NK-92 (cell line): ENCODE data around the gene KIF14.
"Not testable (repeated sequence)": the region's sequence is repeated elsewhere in the genome, so short reads cannot be mapped to it uniquely, and the experiment has no call there.

ENCODE experiments used
- DNase-seq: peaks from one replicate; lab custom pipeline; 2025; ENCODE audit not compliant: unreplicated experiment; lab: John Stamatoyannopoulos, UW

KIF14 gene

DNA sequence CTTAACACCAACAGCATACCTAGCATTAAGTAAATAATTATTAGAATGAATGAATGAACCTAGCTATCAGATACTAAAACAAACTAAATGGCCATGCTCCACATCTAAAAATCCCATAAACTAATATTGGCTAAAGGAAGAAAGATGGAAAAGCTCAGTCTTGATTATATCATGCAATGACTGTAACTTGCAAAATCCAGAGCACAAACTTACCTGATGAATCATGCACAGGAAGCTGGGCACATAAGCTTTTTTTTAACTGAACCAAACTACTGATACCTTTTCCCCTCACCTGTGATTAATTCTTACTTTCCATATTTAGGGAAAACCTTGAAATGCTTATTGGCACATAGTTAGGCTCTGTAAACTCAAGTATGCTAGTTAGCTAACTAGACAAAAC lies 70.2 kb downstream of the KIF14 start:
- DNase-seq = no peak

DNA sequence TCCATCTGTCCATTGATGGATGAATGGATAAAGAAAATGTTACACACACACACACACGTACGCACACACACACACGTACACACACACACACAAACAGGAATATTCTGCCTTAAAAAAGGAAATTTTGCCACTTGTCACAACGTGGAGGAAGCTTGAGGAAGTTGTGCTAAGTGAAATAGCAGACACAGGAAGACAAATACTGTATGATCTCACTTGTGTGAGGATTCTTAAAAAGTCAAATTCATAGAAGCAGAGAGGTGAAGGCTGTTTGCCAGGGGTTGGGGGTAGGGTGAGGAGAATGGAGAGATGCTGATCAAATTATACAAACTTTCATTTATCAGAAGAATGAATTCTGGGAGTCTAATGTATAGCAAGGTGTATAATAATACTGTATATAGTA lies 73.2 kb downstream of the KIF14 start:
- no peak for DNase-seq

DNA sequence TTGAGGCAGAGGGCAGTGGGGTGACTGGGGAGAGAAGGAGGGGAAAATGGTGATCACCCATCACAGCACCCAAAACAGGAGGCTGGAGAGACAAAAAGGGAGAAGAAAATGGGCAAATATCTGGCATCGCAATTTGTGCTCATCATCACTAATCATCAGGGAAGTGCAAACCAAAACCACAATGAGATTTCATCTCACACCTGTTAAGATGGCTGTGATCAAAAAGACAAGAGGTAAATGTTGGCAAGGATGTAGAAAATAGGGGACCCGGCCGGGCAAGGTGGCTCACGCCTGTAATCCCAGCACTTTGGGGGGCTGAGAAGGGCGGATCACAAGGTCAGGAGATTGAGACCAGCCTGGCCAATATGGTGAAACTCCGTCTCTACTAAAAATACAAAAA lies 74.0 kb downstream of the KIF14 start:
- no peak for DNase-seq

DNA sequence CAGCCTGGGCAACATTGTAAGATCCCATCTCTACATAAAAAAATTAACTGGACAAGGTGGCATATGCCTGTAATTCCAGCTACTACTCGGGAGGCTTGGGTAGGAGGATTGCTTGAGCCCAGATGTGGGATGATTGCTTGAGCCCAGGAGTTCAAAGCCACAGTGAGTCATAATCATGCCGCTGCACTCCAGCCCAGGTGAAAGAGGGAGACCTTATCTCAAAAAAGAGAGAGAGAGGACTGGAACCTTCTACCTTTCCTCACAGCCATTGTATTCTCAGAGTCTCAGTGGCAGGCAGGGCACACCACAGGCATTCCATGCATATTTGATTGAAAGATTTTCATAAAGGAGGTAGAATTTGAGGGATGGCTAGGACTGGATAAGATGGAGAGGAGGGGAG lies 78.4 kb downstream of the KIF14 start:
- no peak for DNase-seq

DNA sequence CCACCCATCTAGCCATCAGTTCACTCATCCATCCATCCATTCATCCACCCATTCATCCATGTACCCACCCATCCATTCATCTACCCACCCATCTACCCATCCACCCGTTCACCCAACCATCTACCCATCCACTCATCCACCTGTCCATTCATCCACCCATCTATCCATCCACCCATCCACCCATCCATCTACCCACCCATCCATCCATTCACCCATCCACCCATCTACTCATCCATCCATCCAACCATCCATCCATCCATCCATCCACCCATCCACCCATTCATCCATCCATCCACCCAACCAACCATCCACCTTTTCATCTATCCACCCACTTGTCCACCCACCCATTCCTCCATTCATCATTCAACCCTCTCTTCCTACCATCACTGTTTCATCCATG lies 80.3 kb downstream of the KIF14 start:
- no peak for DNase-seq

DNA sequence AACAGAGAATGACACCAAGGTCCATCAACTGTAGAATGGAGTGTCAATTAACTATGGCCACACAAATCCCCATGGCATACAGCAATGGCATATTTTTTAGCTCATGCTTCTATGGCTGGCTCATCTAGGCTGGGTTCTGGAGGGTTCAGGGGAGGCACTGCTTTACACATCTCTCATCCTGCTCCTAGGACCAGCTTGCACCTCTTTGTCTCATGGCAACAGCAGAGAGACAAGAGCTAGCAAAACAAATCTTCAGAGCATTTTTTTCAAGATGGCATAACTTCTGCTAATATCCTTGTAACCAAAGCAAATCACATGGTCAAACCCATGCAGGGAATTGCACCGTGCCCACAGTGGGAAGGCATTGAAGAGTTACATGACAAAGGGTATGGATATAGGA lies 82.4 kb downstream of the KIF14 start:
- DNase-seq = no peak

DNA sequence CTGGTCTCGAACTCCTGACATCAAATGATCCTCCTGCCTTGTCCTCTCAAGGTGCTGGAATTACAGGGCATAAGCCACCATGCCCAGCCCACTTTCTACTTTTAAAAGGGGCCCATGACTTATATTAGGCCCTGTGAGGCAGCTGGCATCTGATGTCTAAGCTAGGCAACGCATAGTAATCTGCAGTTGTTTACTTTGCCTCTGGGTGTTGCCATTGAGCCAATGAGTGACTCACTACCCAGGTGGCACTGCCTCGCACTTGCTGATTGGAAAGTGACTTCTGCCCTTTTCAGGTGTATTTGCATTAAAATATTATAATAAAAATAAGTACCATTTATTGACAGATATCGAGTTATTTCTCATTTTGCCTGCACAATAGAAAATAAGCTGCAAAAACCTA lies 84.9 kb downstream of the KIF14 start:
- no peak for DNase-seq

DNA sequence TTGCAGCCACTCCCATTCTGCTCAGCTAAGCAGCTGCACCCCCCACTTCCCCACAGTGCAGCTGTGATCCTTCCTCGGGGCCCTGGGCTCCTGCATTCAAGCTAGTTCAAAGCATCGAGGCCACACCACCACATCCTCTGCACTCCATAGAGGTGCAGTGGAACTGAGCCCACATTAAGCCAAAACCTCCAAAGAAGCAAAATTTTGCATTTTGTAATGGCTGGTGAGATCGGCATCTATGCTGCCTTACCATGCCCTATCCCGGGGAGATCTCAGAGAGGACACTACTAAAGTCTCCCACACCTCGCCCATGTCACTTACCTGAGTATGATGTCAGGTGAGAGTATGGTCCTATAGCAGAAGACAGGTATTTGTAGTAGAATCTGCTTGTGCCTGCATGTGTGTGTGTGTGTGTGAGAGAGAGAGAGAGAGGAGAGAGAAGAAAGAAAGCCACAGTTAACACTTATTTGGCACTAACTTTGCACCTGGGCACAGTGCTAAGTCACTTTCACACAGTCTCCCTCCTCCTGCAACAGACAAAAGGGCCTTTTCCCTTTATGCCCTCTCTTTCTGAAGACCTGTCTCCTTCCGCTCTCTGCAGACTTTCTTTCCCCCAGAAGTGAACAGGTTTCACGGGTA lies 89.8 kb downstream of the KIF14 start:
- DNase-seq = no peak

DNA sequence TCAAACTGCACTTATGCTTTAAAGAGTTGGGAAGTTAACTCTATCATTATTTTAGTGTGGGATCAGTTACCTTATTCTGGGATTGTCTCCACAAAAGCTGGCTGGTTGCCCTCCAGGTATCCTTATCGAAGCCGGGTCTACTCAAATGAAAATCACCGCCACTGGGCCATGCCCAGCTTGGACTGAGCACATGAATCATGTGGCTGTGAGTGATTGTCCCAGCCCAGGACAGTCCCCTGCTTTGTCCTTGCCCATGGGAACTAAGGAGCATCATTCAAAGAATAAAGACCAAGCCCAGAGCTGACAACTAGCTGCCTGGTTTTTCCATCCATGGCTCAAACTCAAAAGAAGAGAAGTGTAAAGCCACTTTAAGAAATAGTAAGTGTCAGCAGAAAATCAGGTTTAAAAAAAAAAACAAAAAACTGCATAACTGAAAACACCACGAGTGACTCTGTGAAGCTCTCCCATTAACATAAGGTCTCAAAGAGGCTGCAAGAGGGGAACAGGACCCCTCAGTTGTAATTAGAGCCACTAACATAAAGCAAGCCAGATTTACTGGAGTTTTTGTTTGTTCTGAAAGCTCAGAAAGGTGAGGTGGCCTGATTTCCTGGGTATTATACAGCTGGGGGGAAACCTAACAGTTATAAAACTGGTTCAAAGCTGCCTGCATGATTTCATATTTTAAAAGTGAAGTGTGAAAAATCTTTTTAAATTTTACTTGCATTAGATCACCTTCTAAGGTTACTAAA lies 91.5 kb downstream of the KIF14 start:
- no peak for DNase-seq

DNA sequence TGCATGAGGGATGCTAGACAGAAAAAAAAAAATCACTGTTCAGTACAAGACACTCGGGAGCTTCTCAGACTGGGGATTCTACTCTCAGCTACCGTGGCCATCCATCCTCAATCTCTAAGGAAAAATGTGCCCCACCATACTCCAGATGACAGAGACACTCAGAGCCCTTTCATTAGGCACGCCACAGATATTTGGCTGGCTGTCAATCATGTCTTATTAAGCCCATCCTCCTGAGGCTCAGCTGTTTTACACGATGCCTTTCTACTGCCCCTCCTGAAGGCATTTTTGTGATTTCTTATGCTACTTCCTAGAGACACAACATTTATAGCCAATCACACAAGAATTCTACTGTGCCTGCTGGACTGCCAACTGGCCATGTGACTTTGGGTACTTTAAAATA lies 92.9 kb downstream of the KIF14 start:
- DNase-seq = no peak

DNA sequence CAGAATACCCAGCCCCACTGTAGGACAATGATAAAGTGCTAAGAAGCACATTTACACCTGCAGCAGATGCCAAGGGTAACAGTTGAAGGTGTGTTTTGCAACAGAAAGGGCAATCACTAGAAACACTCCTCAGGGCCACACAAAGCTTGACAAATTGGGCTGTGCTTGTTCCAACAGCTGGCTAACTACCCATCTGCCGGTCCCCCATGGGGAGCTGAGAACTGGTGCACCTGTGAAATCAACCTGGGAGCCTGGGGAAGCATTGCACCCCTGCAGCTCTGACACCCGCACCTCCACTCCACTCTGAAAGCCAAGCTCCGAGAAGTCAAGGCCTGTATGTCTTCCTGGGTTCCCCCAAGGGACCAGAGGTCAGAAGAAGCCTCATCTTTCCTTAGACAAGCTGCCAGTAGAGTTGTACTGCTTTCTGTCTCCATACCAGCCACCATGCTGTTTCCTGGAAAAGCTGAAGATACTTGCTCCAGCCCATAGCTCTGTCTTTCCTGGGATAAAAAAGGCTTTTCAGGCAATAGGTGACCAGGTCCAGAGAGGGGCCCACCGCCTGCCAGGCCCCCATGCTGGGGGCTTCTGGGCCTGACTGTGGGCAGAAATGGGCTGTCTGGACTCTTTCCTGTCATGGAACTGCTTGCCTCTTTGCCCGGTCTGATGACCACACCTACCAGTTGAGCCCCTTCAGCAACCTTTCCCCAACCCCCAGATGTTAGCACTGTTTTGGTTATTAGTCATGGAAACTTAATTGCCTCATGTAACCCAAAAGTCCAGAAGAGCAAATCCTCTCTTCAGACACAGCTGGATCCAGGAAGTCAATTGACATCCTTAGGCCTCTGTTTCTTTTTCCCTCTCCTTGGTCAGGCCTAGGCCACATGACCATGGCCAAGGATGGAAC lies 93.6 kb downstream of the KIF14 start:
- no peak for DNase-seq

DNA sequence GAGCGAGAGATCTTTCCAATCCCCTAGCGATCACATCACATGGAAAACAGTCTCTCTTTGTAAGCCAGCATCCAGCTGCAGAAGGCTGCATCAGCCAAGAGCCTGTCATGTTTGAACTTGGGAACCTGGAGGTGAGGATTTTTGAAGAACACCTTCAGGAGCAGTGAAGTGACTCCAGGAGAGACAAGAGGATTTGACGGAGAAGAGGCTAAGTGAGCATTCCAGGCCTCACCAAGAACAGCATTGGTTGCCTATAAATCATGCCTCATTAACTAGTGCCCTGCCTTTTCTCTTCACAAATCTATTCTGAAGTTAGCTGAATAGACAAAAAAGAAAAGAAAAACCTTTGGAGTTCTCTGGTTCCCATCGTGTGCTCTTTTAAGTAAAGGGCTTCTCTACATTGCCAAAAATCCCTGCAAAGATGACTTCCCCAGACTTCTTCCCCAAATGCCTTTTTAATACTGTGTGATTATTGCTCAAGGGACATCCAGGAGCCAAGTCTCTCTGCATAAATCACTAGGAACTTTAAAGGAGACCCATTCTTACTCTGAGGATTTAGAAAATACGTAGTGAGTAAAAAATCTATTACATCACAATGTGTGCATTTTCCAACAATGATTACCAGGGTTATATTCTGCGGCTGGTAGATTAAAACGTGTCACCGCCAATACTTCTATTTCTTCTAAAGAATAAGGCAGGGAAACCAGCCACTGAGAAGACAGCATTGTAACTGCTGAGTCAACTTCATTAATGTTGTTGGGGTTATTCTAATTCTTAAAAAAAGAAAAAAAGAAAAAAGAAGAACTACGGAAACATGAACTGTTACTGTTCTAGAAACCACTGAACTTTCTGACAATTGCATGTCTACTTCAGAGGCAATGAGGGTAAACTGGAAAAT lies 95.2 kb downstream of the KIF14 start:
- DNase-seq = no peak

DNA sequence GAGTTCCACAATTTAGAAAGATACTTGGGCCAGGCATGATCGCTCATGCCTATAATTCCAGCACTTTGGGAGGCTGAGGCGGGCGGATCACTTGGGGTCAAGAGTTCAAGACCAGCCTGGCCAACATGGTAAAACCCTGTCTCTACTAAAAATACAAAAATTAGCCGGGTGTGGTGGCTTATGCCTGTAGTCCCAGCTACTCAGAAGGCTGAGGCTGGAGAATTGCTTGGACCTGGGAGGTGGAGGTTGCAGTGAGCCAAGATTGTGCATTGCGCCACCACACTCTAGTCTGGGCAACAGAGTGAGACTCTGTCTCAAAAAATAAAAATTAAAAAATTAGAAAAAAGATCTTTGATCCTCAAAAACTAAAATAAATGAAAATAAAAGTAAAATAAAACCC lies 96.0 kb downstream of the KIF14 start:
- DNase-seq = not testable (repeated sequence)

DNA sequence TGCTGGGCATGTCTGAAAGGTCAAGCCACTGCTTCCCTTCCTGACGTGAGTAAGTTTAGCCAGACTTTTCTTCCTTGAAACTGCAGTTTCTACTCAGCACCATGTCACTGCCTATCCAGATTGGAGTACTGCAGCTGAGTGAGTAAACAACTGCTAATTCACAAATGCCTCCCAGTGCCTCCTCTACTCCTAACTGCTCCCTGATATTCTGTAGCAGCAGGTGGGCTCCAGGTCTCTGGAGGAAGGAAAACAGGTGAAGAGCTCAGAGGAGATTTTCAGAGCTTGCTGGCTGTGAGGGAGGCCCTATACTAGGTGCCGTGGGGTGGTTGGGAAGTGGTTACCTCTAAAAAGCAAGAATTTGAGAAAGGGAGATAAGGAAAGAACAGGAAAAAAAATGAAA lies 96.5 kb downstream of the KIF14 start:
- DNase-seq = no peak

DNA sequence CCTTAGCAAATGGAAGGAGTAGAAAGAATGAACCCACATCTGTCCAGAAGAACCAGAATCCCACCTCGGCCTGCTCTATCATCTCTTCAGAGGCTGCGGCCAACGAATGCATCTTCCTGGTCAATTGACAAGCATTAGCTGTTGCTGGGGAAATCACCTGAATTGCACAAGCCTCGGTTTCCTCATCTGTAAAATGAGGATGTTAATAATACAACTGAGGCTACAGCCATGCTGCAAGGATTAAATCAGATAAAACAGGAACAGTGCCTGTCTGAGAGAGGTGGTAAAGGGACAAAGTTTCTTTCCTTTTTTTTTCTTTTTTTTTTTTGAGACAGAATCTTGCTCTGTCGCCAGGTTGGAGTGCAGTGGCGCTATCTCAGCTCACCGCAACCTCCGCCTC lies 99.8 kb downstream of the KIF14 start:
- DNase-seq = no peak

DNA sequence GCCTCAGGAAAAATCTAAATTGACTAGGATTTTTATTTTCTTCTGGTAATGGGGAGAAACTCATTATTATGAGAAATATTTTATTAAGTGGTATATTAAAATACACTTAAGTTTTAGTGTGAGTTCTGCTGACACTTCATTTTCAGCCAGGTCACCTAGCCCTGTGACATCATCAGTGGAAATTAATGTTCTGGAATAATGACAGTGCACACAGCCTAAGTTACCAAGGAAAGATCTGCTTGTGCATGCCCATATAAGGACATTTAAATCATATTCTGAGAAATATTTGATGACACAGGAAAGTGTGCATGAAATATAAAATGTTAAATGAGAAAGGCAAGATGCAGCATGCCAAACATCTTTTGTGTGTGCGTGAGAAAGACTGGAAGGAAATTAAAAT lies 102.0 kb downstream of the KIF14 start:
- DNase-seq = no peak

DNA sequence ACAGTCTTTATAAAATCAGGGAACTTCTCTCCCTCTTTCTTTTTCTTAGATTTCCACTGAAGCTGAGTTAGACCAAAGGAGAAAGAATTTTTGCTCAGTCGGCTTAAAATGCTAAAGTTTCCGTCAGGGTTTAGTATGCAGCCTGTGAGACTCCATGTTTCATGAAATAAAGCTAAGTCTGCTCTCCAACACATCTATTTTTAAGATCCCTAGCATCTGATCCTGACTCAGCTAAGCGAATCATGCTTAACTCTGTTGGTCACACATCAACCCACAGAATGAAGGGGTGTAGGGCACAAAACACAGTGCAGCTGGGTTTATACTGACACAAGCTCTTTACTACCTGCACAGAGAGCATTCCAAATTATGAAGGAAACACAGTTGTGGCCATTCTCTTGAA lies 108.4 kb downstream of the KIF14 start:
- no peak for DNase-seq

DNA sequence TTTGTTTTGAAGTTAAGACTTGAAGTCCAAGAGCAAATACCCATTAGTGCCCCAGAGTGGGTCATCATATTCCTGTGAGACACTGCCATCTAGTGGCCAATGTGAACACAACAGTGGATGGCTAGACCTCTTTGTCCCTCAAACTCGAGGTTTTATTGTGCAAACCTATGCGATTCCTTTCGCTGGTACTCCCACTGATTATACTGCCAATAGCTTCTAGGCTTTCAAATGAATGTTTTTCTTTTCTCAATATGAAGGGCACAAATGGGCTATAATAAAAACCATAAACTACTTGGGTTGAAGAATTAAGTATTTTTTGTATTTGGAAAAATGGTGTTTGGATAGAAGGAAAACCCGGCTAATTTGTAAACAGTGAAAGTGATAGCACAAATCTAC lies 110.3 kb downstream of the KIF14 start:
- DNase-seq = no peak

DNA sequence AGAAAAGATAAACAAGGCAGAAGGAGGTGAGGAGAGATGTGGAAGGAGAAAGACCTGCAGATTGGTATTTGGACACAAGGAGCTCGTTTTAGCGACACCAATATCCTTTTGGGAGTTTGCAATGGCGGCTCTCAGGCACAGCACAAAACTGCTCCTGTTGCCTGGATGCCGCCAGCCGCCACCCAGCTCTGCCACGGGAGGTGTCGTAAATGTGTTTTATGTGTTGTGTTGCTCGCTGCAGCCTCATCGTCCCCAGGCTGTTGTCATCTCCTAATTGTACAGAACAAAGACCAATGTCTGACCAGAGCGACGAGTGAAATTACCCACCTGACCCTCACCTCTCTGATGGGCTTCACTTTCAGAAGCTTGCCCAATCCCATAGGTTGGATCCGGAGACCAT lies 114.1 kb downstream of the KIF14 start:
- DNase-seq = no peak

DNA sequence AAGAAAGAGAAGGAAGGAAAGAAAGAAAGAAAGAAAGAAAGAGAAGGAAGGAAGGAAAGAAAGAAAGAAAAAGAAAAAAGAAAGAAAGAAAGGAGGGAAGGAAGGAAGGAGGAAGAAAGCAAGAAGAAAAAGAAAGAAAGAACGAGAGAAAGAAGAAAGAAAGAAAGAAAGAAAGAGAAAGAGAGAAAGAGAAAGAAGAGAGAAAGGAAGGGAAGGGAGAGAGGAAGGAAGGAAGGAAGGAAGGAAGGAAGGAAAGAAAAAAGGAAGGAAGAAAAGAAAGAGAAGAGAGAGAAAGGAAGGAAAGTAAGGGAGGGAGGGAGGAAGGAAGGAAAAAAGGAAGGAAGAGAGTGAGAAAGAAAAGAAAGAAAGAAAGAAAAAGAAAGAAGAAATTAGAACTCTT lies 115.3 kb downstream of the KIF14 start:
- DNase-seq = no peak
